NT2/D1 (cell line): ENCODE measurements around the gene SNAP47.

ENCODE experiments used
- YY1 ChIP-seq: IDR thresholded peaks from 2 replicates; pipeline ENCODE4 v1.6.1; 2011; ENCODE audit not compliant: insufficient read length, insufficient read depth
- ZNF274 ChIP-seq: IDR thresholded peaks from 2 replicates; pipeline ENCODE4 v1.6.1; 2011; ENCODE audit warnings: mild to moderate bottlenecking, low read depth, low read length

GRCh38 chr1:227808566-227808965 is 73.3 kb downstream of the SNAP47 start:
- TF ChIP-seq YY1, result no peak
- TF ChIP-seq ZNF274, result no peak
